Activated T-helper 1 cell treated with Interleukin-2 at 50 U/mL for 16 hours (primary cell): ENCODE measurements around the gene TBCD.
A peak's percentile ranks its signal among the peaks of the same experiment; 100 is the strongest.

Experiments
- DNase-seq: peaks from one replicate; pipeline ENCODE4 v3.0.0-alpha.2; 2020; ENCODE audit warnings: low read depth

Gene TBCD

DNA sequence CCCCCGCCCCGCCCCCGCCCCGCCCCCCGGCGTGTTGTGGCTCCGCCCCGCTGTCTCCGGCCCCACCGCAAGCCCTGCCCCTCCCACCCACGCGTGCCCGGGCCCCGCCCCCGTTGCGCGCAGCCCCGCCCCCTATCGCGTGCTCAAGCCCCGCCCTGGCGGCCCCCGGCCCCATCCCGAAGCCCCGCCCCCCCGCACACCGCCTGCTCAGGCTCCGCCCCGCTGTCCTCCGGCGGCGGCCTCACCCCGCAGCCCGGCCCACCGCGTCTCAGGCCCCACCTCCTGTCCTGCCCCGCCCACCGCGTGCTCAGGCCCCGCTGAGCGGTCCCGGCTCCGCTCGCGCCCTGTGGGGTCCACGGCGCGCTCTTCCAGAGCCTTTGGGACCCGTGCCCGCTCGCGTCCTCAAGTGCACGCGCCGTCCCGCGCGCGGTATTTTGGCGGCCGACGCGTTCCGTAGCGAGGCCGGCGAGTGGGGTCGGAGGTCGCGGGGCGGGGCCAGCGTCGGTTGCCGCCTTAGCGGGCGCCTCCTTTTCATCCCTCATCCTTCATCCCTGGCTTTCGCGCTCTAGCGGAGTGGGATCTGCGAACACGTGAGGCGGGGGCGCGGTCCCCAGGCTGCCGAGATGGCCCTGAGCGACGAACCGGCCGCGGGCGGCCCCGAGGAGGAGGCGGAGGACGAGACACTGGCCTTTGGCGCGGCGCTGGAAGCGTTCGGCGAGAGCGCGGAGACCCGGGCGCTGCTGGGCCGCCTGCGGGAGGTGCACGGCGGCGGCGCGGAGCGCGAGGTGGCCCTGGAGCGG is at the start of gene TBCD:
TSS of gene TBCD (plus strand) at position 495 of the 800 bp plus-strand sequence. CDS start at position 624, 129 bp downstream.
- DNase-seq, result peak; percentile 87

- no peak for DNase-seq
Measured at GRCh38 chr17:82702231-82702927, 49.5 kb upstream of the TBCD start.

GRCh38 chr17:82703036-82703745 is 48.7 kb upstream of the TBCD start:
- DNase-seq, result no peak

DNA sequence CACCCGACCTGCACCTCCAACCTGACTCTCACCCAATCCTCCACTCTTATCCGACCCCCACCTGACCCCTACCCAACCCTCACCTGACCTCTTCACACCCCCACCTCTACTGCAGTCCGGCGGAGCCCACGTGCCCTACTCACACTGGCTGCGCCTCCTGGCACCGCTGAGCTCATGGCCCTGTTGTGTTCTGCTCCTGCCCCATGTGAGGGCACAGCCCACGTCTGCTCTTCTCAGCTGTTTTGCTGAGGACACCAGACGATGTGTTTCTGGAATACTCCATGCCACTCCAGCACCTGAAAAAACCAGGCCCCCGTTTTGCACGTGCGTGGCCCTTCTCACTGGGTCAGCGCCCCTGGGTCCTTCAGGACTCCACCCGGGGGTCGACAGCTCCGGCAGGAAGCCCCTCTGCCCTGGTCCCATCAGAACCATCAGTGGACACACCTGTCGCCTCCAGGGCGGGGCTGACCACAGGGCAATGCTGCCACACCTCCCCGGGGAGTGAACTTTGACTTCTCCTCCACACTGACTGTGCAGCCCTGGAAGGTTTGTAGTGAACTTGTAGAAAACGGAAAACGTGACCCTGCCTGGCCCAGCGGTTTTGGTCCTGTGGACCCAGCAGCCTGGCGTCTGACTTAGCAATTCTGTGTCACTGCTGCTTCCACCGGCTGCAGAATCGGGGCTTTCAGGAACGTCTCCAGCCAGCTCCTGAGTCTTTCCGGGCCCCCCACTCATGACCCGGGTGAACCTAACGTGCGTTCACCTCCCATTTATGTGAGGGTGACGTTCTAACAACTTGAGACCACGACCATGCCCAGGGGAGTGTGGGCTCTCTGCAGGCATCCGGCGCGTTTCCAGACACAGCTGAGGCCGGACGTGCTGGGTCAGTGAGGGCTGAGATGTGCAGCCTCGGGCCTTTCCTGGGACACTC is 47.7 kb upstream of the TBCD start:
- DNase-seq, result no peak

GRCh38 chr17:82704886-82705285 is 47.0 kb upstream of the TBCD start:
- no peak for DNase-seq

GRCh38 chr17:82705756-82706155 is 46.1 kb upstream of the TBCD start:
- no peak for DNase-seq

DNA sequence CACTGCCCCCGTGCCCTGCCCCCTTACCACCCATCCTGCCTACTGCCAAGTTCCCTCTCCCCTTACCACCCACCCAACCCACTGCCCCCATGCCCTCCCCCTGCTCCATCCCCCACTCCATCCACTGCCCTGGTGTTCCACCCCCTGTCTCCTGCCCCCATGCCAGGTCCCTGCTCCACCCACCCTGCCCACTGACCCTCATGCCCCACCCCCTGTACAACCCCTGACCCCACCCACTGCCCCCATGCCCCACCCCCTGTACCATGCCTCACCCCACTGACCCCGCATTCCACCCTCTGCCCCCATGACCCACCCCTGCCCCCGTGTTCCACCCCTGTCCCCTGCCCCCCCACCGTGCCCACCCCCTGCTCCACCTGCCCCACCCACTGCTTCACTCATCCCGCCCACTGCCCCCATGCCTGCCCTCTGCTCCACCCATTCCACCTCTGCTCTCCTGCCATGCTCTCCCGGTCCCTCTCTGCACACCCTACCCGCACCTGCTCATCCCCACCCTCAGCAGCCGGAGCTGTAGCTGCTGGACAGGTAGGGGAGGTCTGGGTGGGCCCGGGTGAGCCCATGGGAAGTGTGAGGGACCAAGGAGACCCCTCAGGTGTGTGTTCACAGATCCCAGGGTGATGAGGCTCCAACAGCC is 42.7 kb upstream of the TBCD start:
- DNase-seq, result no peak

GRCh38 chr17:82709676-82710498 is 42.0 kb upstream of the TBCD start:
- no peak for DNase-seq

GRCh38 chr17:82710499-82711232 is 41.2 kb upstream of the TBCD start:
- DNase-seq, result no peak

DNA sequence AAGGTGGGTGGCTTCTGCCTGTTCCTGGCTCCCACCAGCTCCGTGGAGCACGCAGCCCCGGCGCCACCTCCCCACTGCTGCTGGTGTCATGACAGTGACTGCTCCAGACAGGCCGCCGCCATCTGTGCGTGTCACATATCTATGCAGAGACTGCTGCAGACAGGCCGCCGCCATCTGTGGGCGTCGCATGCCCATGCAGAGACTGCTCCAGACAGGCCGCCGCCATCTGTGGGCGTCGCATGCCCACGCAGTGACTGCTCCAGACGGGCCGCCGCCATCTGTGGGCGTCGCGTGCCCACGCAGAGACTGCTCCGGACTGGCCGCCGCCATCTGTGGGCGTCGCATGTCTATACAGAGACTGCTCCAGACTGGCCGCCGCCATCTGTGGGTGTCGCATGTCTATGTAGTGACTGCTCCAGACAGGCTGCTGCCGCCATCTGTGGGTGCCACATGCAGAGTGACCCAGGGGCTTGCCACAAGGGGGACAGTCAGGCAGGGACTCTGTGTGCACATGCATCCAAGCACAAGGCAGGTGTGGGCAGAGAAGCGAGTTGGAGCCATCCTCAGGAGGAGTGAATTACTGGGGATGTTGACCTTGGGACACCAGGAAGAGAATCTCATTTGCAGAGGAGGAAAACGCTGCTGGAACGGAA is 38.7 kb upstream of the TBCD start:
- no peak for DNase-seq

GRCh38 chr17:82716203-82717010 is 35.5 kb upstream of the TBCD start, which contains the start of gene FN3KRP:
FN3KRP (plus strand) TSS chr17:82716706; CDS start chr17:82716756, 50 bp downstream.
- DNase-seq, result peak; percentile 80

- DNase-seq, result no peak
Measured at GRCh38 chr17:82718986-82719685, 32.7 kb upstream of the TBCD start.

- no peak for DNase-seq
Measured at GRCh38 chr17:82720204-82720603, 31.7 kb upstream of the TBCD start.

DNA sequence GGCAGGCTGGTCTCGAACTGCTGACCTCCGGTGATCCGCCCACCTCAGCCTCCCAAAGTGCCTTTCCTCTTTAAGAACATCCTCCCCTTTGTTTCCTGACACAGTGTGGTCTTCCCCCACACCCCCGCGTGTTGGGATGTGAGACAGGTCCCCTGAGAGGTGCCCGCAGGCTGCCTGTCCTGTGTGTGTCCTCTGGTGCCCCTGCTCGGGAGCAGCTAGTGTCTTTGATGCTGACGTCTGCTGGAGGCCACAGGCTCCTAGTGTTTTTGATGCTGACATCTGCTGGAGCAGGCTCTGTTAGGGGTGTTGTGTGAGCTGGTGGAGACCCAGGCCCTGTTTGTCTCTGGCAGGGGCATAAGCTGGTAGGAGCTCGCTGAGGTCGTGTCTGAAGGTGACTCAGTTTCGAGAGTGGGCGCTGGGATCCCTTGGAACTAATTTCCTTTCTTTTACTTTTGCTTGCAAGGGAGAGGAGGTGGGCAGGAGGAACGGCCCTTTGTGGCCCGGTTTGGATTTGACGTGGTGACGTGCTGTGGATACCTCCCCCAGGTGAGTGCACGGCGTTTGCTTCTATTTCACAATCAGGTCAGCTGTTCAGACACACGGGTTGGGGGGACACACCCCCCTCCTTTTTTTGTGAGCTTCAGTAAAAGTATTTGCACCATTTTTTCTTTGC is 29.4 kb upstream of the TBCD start:
- no peak for DNase-seq

DNA sequence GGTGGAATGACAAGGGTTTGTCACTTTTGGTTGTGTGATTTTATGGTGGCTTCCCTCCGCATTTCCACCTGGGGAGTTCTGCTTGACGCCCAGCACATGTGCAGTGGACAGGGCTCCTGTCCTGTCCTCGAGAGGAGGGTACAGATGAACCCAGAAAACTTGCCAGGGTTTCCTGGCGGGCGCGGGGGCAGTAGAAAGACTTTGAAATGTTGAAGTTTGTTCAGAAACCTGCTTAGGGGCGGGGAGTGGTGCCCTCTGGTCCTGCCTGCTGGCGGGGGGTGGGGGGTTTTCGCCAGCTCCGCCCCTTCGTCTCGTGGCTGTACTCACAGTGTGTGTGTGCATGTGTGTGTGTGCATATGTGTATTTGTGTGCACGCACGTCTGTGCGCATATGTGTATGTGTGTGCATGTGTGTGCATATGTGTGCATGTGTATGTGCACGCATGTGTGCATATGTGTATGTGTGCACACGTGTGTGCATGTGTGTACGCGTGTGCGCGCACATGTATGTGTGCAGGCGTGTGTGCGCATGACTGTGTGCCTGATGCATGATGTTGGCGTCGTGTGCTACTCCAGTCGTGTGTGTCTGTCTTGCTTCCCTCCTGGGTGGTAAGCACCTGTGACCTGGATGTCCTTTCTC is 28.6 kb upstream of the TBCD start:
- DNase-seq, result no peak

- DNase-seq, result no peak
Measured at GRCh38 chr17:82726427-82726826, 25.4 kb upstream of the TBCD start.
